ENCODE measurements around the gene ZNF385B.

Gene ZNF385B

GRCh38 chr2:179403624-179404023 is 457.8 kb downstream of the ZNF385B start:
- no peak for DNase-seq (ENCODE audit: low read depth)
- TF ChIP-seq, protein P1, sequence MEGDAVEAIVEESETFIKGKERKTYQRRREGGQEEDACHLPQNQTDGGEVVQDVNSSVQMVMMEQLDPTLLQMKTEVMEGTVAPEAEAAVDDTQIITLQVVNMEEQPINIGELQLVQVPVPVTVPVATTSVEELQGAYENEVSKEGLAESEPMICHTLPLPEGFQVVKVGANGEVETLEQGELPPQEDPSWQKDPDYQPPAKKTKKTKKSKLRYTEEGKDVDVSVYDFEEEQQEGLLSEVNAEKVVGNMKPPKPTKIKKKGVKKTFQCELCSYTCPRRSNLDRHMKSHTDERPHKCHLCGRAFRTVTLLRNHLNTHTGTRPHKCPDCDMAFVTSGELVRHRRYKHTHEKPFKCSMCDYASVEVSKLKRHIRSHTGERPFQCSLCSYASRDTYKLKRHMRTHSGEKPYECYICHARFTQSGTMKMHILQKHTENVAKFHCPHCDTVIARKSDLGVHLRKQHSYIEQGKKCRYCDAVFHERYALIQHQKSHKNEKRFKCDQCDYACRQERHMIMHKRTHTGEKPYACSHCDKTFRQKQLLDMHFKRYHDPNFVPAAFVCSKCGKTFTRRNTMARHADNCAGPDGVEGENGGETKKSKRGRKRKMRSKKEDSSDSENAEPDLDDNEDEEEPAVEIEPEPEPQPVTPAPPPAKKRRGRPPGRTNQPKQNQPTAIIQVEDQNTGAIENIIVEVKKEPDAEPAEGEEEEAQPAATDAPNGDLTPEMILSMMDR (IDR thresholded peaks at IDR 0.05; ENCODE audit: insufficient read depth, low read depth, low read length, missing control alignments), result no peak
- no peak overlapping the region for H3K4me3 ChIP-seq (ENCODE audit: low read depth, low read length)

DNA sequence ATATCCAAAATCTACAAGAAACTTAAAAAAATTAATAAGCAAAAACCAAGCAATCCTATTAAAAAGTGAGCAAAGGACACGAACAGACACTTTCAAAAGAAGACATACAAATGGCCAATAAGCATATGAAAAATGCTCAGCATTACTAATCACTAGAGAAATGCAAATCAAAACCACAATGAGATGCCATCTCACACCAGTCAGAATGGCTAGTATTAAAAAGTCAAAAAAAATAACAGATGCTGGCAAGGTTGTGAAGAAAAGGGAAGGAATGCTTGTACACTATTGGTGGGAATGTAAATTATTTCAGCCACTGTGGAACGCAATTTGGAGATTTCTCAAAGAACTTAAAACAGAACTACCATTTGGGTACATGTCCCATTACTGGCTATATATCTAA is 467.9 kb downstream of the ZNF385B start:
- TF ChIP-seq, protein P1 (IDR thresholded peaks at IDR 0.05; ENCODE audit: insufficient read depth, low read depth, low read length, missing control alignments), result no peak
- no peak overlapping the region for H3K4me3 ChIP-seq (ENCODE audit: low read depth, low read length)
- no peak for DNase-seq (ENCODE audit: low read depth)

Measured in GM12865 (cell line).